Endothelial cell of umbilical vein (primary cell): ENCODE results near the gene JUNB. TPM values are rescaled to one million over a fixed set of nuclear protein-coding genes. Genes with fewer than 3 reads are reported as not detected.

Experiments
- BruUV-seq: library from RNA; stranded (reverse); fragments of 400-500 nt; replicated peaks from 2 replicates; lab custom pipeline; 2021; lab: Mats Ljungman, UMichigan
- CTCF ChIA-PET: fragments of 300-600, 350-600 bp; sonication (Branson Sonifier 250); formaldehyde crosslinking; loops from one replicate; lab custom pipeline; 2021; ENCODE audit warnings: antibody characterized with exemption, inconsistent platforms; lab: Charles Lee
- POLR2A ChIA-PET: fragments of 300-600, 350-600 bp; sonication (Branson Sonifier 250); formaldehyde crosslinking; loops from one replicate; lab custom pipeline; 2021; ENCODE audit warnings: antibody characterized with exemption, inconsistent platforms; lab: Charles Lee
- DNase-seq: peaks from one replicate; pipeline ENCODE4 v3.0.0-alpha.2; 2011; ENCODE audit warnings: low read depth, low spot score
- FAIRE-seq: peaks from 2 replicates; lab custom pipeline; 2011; peaks lifted over from hg19 to GRCh38; lab: Jason Lieb, UNC
- H2AFZ ChIP-seq: 2 replicates; pipeline ENCODE4 v1.6.0; 2012; ENCODE audit warnings: low read depth, low read length, control low read depth, inconsistent platforms
- H3K27ac ChIP-seq: 2 replicates; pipeline ENCODE4 v1.5.1; 2011; ENCODE audit warnings: low read depth, mild to moderate bottlenecking, control low read depth, low read length, moderate library complexity; ENCODE audit not compliant: insufficient read depth
- H3K27me3 ChIP-seq, 2 experiments: 2 replicates each; pipeline versions ENCODE4 v1.6.0 to v1.6.1; 2011; ENCODE audit warnings: low read length in 2 of 2, mixed read lengths in 1 of 2; ENCODE audit not compliant: control insufficient read depth in 2 of 2, insufficient read depth in 2 of 2
- H3K36me3 ChIP-seq, 2 experiments: 2 replicates in 1 of 2; 3 replicates in 1 of 2; pipeline ENCODE4 v1.5.1; 2011; ENCODE audit warnings: low read length in 2 of 2, mild to moderate bottlenecking in 1 of 2, moderate library complexity in 1 of 2; ENCODE audit not compliant: control insufficient read depth in 2 of 2, insufficient read depth in 2 of 2; ENCODE audit errors: extremely low read depth in 1 of 2
- H3K4me1 ChIP-seq: 3 replicates; pipeline ENCODE4 v1.5.1; 2011; ENCODE audit warnings: mild to moderate bottlenecking, low read length; ENCODE audit not compliant: control insufficient read depth, insufficient read depth; ENCODE audit errors: extremely low read depth
- H3K4me2 ChIP-seq: 2 replicates; pipeline ENCODE4 v1.6.1; 2011; ENCODE audit warnings: low read length, control low read depth, mixed read lengths; ENCODE audit not compliant: insufficient read depth
- H3K4me3 ChIP-seq, 3 experiments: fragments of 200-600 bp in 1 of 3; sonication (generic), shearing (Covaris generic) in 1 of 3; replicated peaks in 1 of 3; 2 replicates each; pipeline ENCODE4 v1.5.1; 2011 to 2016; ENCODE audit warnings: control low read depth in 3 of 3, low read length in 3 of 3, mild to moderate bottlenecking in 2 of 3, inconsistent platforms in 1 of 3, low read depth in 1 of 3, moderate library complexity in 1 of 3; ENCODE audit not compliant: insufficient read depth in 1 of 3
- H3K79me2 ChIP-seq: 2 replicates; pipeline ENCODE4 v1.6.0; 2012; ENCODE audit warnings: low read length, inconsistent platforms; ENCODE audit not compliant: control insufficient read depth, insufficient read depth
- H3K9ac ChIP-seq: replicated peaks from 2 replicates; pipeline ENCODE3; 2011; ENCODE audit warnings: low read length, control low read depth; ENCODE audit not compliant: insufficient read depth; ENCODE audit errors: extremely low read depth
- H3K9me1 ChIP-seq: replicated peaks from 3 replicates; pipeline ENCODE4 v1.6.0; 2011; ENCODE audit warnings: mild to moderate bottlenecking, low read length; ENCODE audit not compliant: control insufficient read depth, insufficient read depth; ENCODE audit errors: extremely low read depth
- H3K9me3 ChIP-seq: replicated peaks from 2 replicates; pipeline ENCODE4 v1.5.1; 2012; ENCODE audit warnings: low read length, inconsistent platforms; ENCODE audit not compliant: control insufficient read depth, insufficient read depth
- H4K20me1 ChIP-seq: replicated peaks from 2 replicates; pipeline ENCODE3; 2011; ENCODE audit warnings: mild to moderate bottlenecking, low read length; ENCODE audit not compliant: control insufficient read depth, insufficient read depth; ENCODE audit errors: extremely low read depth
- MYC ChIP-seq: IDR thresholded peaks from one replicate; pipeline ENCODE4 v1.6.1; 2011; ENCODE audit warnings: mild to moderate bottlenecking, low read depth, low read length
- POLR2A ChIP-seq: IDR thresholded peaks from 2 replicates; pipeline ENCODE4 v1.6.1; 2012; ENCODE audit warnings: low read depth, mild to moderate bottlenecking, control low read depth, low read length
- POLR2AphosphoS5 ChIP-seq: IDR thresholded peaks from 2 replicates; pipeline ENCODE4 v1.6.1; 2012; ENCODE audit warnings: low read depth, mild to moderate bottlenecking, control low read depth, low read length, moderate library complexity; ENCODE audit not compliant: insufficient read depth
- dilution Hi-C: fragments of 300-500 bp; cut with MboI; formaldehyde crosslinking; loops from one replicate; pipeline ENCODE4 v1.15.0; 2019; ENCODE audit warnings: low sequenced_read_pairs; ENCODE audit not compliant: extremely low pct_ligation_motif_present
- intact Hi-C: fragments of 100-400 bp; cut with micrococcal nuclease; formaldehyde crosslinking; loops from one replicate; pipeline ENCODE4 v1.10.0; 2022
- polyA plus RNA-seq, 4 experiments: library from polyadenylated mRNA; depleted of rRNA in 3 of 4; stranded (reverse) in 3 of 4; unstranded in 1 of 4; fragments of >200 nt; gene quantifications; 2 replicates each; pipeline versions ENCODE4 v1.2.1 to v1.2.3, GENCODE V29; 2011 to 2012; ENCODE audit warnings: missing spikeins in 1 of 4
- total RNA-seq: library from RNA; stranded (reverse); gene quantifications from 2 replicates; pipeline ENCODE4 v1.2.3, GENCODE V29; 2021
- TF ChIP-seq, protein P1 (sequence below): IDR thresholded peaks from 2 replicates; pipeline ENCODE4 v1.6.1; 2011; ENCODE audit not compliant: insufficient read depth, insufficient read length
- TF ChIP-seq, protein P2 (sequence below), 2 donors: IDR thresholded peaks; 1 replicate in 1 of 2; 2 replicates in 1 of 2; pipeline ENCODE4 v1.5.1; 2011; ENCODE audit warnings: low read length in 2 of 2, mild to moderate bottlenecking in 2 of 2, moderate library complexity in 2 of 2, control low read depth in 1 of 2, inconsistent platforms in 1 of 2, low read depth in 1 of 2; ENCODE audit not compliant: insufficient read depth in 1 of 2; ENCODE audit errors: extremely low read depth in 1 of 2

JUNB gene
- total and polyA plus RNA-seq, 2 donors (not counting 3 experiments of a cell fraction or from before 2014, with no cell fraction given): 22.8 to 74.4 TPM

DNA sequence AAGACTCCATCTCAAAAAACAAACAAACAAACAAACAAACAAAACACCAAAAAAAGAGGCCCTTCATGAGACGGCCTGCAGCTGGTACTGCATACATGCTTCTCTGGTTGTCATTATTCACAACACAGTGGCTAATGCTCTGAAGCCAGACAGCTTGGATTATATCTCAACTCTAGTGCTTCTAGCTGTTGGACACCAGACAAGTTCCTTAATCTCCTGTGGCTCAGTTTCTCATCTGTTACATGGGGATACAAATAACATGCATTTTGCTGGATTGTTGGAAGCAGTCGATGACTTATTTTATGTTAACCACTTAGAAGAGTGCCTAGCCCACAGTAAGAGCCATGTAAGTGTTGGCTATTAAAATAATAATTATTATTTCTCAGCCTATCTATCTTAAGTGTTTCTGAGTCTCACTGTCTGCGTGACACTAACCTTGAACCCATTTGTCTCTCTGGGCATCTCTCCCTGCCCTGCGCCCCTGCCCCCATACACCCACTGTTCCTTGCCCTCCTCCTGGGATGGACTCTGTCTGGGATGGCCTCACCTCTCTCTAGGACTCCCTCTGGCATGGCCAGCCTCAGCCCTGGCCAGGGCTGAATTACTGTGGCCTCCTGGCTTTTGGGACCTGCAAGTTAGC lies 3.1 kb upstream of the JUNB start:
- H3K9me3 ChIP-seq: no peaks in the 10 kb centered on the region
- H2AFZ ChIP-seq: no peak overlapping the region
- intact Hi-C loops (loop anchor here (10.0 kb wide), 1 partner anchor 147 kb away; the partner anchor contains the start of genes CALR and FARSA), dilution Hi-C loops (no loop called here)
- H3K27ac ChIP-seq: peak overlapping the region; percentile 65
- H3K79me2 ChIP-seq: peaks cover 14% of the 10 kb centered on the region
- no peaks in the 10 kb centered on the region for H3K9me1 ChIP-seq
- no peaks in the 10 kb centered on the region for H3K27me3 ChIP-seq
- POLR2A ChIA-PET: interaction anchor here (1.4 kb wide), 1 partner anchor 10 kb away, joined by 3 read pairs; no protein-coding TSS in a partner anchor
- no peaks in the 10 kb centered on the region for H3K36me3 ChIP-seq
- peaks cover 34% of the 10 kb centered on the region for H3K4me1 ChIP-seq
- no peaks in the 10 kb centered on the region for H4K20me1 ChIP-seq
- no peak overlapping the region for H3K4me3 ChIP-seq
- TF ChIP-seq MYC: no peak
- TF ChIP-seq POLR2A: no peak
- H3K4me2 ChIP-seq: no peak overlapping the region
- CTCF ChIA-PET: interaction anchor here (1.3 to 4.7 kb wide), 5 partner anchors 8 to 28 kb away, joined by 3 to 48 read pairs (median 7); no protein-coding TSS in a partner anchor
- BruUV-seq: no TSS peak
- DNase-seq (no peak), FAIRE-seq (no peak)
- no peak overlapping the region for H3K9ac ChIP-seq

GRCh38 chr19:12788682-12789097 lies 2.6 kb upstream of the JUNB start:
- Histone ChIP-seq H3K27me3 (no peaks in the 10 kb centered on the region), H3K9ac (peak overlapping the region; percentile 66), H3K79me2 (peaks cover 14% of the 10 kb centered on the region), H3K4me3 (no peak overlapping the region), H2AFZ (peak overlapping the region; percentile 12), H3K36me3 (no peaks in the 10 kb centered on the region), H3K4me1 (peaks cover 30% of the 10 kb centered on the region), H3K9me1 (no peaks in the 10 kb centered on the region), H3K9me3 (no peaks in the 10 kb centered on the region), H4K20me1 (no peaks in the 10 kb centered on the region), H3K27ac (peak overlapping the region; percentile 65), H3K4me2 (peak overlapping the region; percentile 31)
- ChIA-PET CTCF (interaction anchor here (0.9 to 4.7 kb wide), 5 partner anchors 11 to 28 kb away, joined by 3 to 48 read pairs (median 7); no protein-coding TSS in a partner anchor), POLR2A (interaction anchor here (1.1 to 1.4 kb wide), 2 partner anchors 11 to 28 kb away, joined by 3 to 4 read pairs; no protein-coding TSS in a partner anchor)
- dilution Hi-C loops (no loop called here), intact Hi-C loops (loop anchor here (10.0 kb wide), 1 partner anchor 146 kb away; the partner anchor contains the start of genes CALR and FARSA)
- peak; percentile 82 for DNase-seq
- peak; percentile 38 for FAIRE-seq
- no TSS peak for BruUV-seq
- TF ChIP-seq, protein P1, sequence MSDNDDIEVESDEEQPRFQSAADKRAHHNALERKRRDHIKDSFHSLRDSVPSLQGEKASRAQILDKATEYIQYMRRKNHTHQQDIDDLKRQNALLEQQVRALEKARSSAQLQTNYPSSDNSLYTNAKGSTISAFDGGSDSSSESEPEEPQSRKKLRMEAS: no peak
- TF ChIP-seq POLR2AphosphoS5: peak; percentile 63
- TF ChIP-seq, protein P2, sequence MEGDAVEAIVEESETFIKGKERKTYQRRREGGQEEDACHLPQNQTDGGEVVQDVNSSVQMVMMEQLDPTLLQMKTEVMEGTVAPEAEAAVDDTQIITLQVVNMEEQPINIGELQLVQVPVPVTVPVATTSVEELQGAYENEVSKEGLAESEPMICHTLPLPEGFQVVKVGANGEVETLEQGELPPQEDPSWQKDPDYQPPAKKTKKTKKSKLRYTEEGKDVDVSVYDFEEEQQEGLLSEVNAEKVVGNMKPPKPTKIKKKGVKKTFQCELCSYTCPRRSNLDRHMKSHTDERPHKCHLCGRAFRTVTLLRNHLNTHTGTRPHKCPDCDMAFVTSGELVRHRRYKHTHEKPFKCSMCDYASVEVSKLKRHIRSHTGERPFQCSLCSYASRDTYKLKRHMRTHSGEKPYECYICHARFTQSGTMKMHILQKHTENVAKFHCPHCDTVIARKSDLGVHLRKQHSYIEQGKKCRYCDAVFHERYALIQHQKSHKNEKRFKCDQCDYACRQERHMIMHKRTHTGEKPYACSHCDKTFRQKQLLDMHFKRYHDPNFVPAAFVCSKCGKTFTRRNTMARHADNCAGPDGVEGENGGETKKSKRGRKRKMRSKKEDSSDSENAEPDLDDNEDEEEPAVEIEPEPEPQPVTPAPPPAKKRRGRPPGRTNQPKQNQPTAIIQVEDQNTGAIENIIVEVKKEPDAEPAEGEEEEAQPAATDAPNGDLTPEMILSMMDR (IDR thresholded peaks at IDR 0.05; ENCODE audit: extremely low read depth in 1 of 2, insufficient read depth in 1 of 2, low read depth in 1 of 2, low read length in 2 of 2): peak in 1 of 2 donors; percentile 1
